HEK293 (cell line): Measurements from ENCODE around the gene POLN.
A peak's percentile ranks its signal among the peaks of the same experiment; 100 is the strongest.

Source experiments
- CTCF ChIA-PET: fragments of 350-600 bp; formaldehyde crosslinking; extraction: SDS; loops from one replicate; lab custom pipeline; 2021; ENCODE audit warnings: antibody characterized with exemption; lab: Yijun Ruan, JAX
- POLR2A ChIA-PET: fragments of 300-600 bp; formaldehyde crosslinking; extraction: SDS; loops from one replicate; lab custom pipeline; 2020; ENCODE audit warnings: antibody characterized with exemption, inconsistent platforms; lab: Yijun Ruan, JAX
- H3K27ac ChIP-seq: fragments of 200-500 bp; sonication (Bioruptor generic); 2 replicates; pipeline ENCODE4 v1.5.1; 2014; ENCODE audit warnings: low read depth, low read length, control low read depth, inconsistent platforms; ENCODE audit errors: extremely low read depth
- H3K36me3 ChIP-seq, 2 experiments: fragments of 200-500 bp in 1 of 2; sonication (Bioruptor generic) in 1 of 2; 1 replicate in 1 of 2; 2 replicates in 1 of 2; pipeline ENCODE4 v1.5.1; 2014 to 2017; ENCODE audit warnings: inconsistent platforms in 2 of 2, low read length in 2 of 2; ENCODE audit not compliant: control insufficient read depth in 2 of 2, insufficient read depth in 1 of 2
- H3K4me1 ChIP-seq: fragments of 200-500 bp; sonication (Bioruptor generic); 2 replicates; pipeline ENCODE4 v1.5.1; 2014; ENCODE audit warnings: mild to moderate bottlenecking, low read length, inconsistent platforms; ENCODE audit not compliant: control insufficient read depth, insufficient read depth
- H3K4me3 ChIP-seq: 2 replicates; pipeline ENCODE4 v1.5.1; 2011; ENCODE audit warnings: low read depth, mild to moderate bottlenecking, control low read depth, low read length, moderate library complexity
- H3K9me3 ChIP-seq: fragments of 200-500 bp; sonication (Bioruptor generic); 2 replicates; pipeline ENCODE4 v1.5.1; 2014; ENCODE audit warnings: low read depth, low read length, inconsistent platforms; ENCODE audit not compliant: control insufficient read depth, insufficient read depth
- FEZF1 ChIP-seq: fragments of 450-650 bp; formaldehyde crosslinking; IDR thresholded peaks from 2 replicates; pipeline ENCODE4 v1.5.1; 2016; ENCODE audit warnings: missing biosample characterization, missing genetic modification characterization
- GLIS1 ChIP-seq: fragments of 450-650 bp; formaldehyde crosslinking; IDR thresholded peaks from 2 replicates; pipeline ENCODE4 v1.5.1; 2016; ENCODE audit warnings: missing biosample characterization, missing genetic modification characterization
- GLIS2 ChIP-seq: fragments of 450-650 bp; formaldehyde crosslinking; IDR thresholded peaks from 2 replicates; pipeline ENCODE4 v1.5.1; 2016; ENCODE audit warnings: missing biosample characterization, missing genetic modification characterization
- INSM2 ChIP-seq: fragments of 450-650 bp; formaldehyde crosslinking; IDR thresholded peaks from 2 replicates; pipeline ENCODE4 v1.5.1; 2016; ENCODE audit warnings: missing biosample characterization, missing genetic modification characterization
- KLF16 ChIP-seq: fragments of 450-650 bp; formaldehyde crosslinking; IDR thresholded peaks from 2 replicates; pipeline ENCODE4 v1.5.1; 2017; ENCODE audit warnings: missing biosample characterization, missing genetic modification characterization
- KLF9 ChIP-seq: fragments of 450-650 bp; formaldehyde crosslinking; IDR thresholded peaks from 2 replicates; pipeline ENCODE4 v1.5.1; 2016; ENCODE audit warnings: missing biosample characterization, missing genetic modification characterization, low read depth
- SALL2 ChIP-seq: fragments of 450-650 bp; formaldehyde crosslinking; IDR thresholded peaks from 2 replicates; pipeline ENCODE4 v1.5.0; 2017; ENCODE audit warnings: missing biosample characterization, mild to moderate bottlenecking, missing genetic modification characterization, borderline replicate concordance
- SETDB1 ChIP-seq: IDR thresholded peaks from one replicate; pipeline ENCODE4 v1.6.1; 2017; ENCODE audit warnings: mild to moderate bottlenecking, low read length, moderate library complexity, mixed read lengths; ENCODE audit not compliant: insufficient read length
- SP7 ChIP-seq: fragments of 450-650 bp; formaldehyde crosslinking; IDR thresholded peaks from 2 replicates; pipeline ENCODE4 v1.5.1; 2016; ENCODE audit warnings: missing biosample characterization, missing genetic modification characterization
- ZBTB20 ChIP-seq: fragments of 450-650 bp; formaldehyde crosslinking; IDR thresholded peaks from 2 replicates; pipeline ENCODE4 v1.5.1; 2016; ENCODE audit warnings: missing biosample characterization, missing genetic modification characterization
- ZIC2 ChIP-seq: fragments of 450-650 bp; formaldehyde crosslinking; IDR thresholded peaks from 2 replicates; pipeline ENCODE4 v1.5.1; 2016; ENCODE audit warnings: missing biosample characterization, missing genetic modification characterization
- ZNF132 ChIP-seq: fragments of 450-650 bp; formaldehyde crosslinking; IDR thresholded peaks from 2 replicates; pipeline ENCODE4 v1.5.1; 2017; ENCODE audit warnings: missing biosample characterization, missing genetic modification characterization, borderline replicate concordance
- ZNF157 ChIP-seq: fragments of 450-650 bp; formaldehyde crosslinking; IDR thresholded peaks from 2 replicates; pipeline ENCODE4 v1.5.1; 2016; ENCODE audit warnings: missing biosample characterization, missing genetic modification characterization
- ZNF341 ChIP-seq: fragments of 450-650 bp; formaldehyde crosslinking; IDR thresholded peaks from 2 replicates; pipeline ENCODE4; 2016; ENCODE audit warnings: low read depth, missing biosample characterization, missing genetic modification characterization
- ZNF362 ChIP-seq: fragments of 450-650 bp; formaldehyde crosslinking; IDR thresholded peaks from 2 replicates; pipeline ENCODE4 v1.5.1; 2016; ENCODE audit warnings: missing biosample characterization, missing genetic modification characterization
- ZNF529 ChIP-seq: fragments of 450-650 bp; formaldehyde crosslinking; IDR thresholded peaks from 2 replicates; pipeline ENCODE4 v1.5.1; 2017; ENCODE audit warnings: missing genetic modification characterization, missing biosample characterization; ENCODE audit not compliant: insufficient replicate concordance
- ZNF544 ChIP-seq: fragments of 450-650 bp; formaldehyde crosslinking; IDR thresholded peaks from 2 replicates; pipeline ENCODE4 v1.5.0; 2017; ENCODE audit warnings: missing biosample characterization, missing genetic modification characterization
- ZNF626 ChIP-seq: fragments of 450-650 bp; sonication (Bioruptor Pico); formaldehyde crosslinking; IDR thresholded peaks from 2 replicates; pipeline ENCODE4 v1.5.1; 2018; ENCODE audit warnings: missing biosample characterization, missing genetic modification characterization, inconsistent platforms
- ZNF658 ChIP-seq: fragments of 450-650 bp; formaldehyde crosslinking; IDR thresholded peaks from 2 replicates; pipeline ENCODE4; 2016; ENCODE audit warnings: missing biosample characterization, missing genetic modification characterization
- ZNF707 ChIP-seq: fragments of 450-650 bp; formaldehyde crosslinking; IDR thresholded peaks from 2 replicates; pipeline ENCODE4 v1.5.1; 2016; ENCODE audit warnings: missing biosample characterization, missing genetic modification characterization
- ZNF792 ChIP-seq: fragments of 450-650 bp; formaldehyde crosslinking; IDR thresholded peaks from 2 replicates; pipeline ENCODE4 v1.5.1; 2016; ENCODE audit warnings: missing biosample characterization, missing genetic modification characterization
- ZSCAN16 ChIP-seq: fragments of 450-650 bp; formaldehyde crosslinking; IDR thresholded peaks from 2 replicates; pipeline ENCODE4 v1.5.1; 2016; ENCODE audit warnings: missing biosample characterization, missing genetic modification characterization
- ZSCAN30 ChIP-seq: fragments of 450-650 bp; IDR thresholded peaks from 2 replicates; pipeline ENCODE4 v1.5.1; 2018; ENCODE audit warnings: missing biosample characterization, mild to moderate bottlenecking, missing genetic modification characterization, moderate library complexity
- TF ChIP-seq, protein P1 (sequence below): fragments of 450-650 bp; formaldehyde crosslinking; IDR thresholded peaks from 2 replicates; pipeline ENCODE4 v1.5.1; 2016; ENCODE audit warnings: missing biosample characterization, missing genetic modification characterization

The POLN gene

DNA sequence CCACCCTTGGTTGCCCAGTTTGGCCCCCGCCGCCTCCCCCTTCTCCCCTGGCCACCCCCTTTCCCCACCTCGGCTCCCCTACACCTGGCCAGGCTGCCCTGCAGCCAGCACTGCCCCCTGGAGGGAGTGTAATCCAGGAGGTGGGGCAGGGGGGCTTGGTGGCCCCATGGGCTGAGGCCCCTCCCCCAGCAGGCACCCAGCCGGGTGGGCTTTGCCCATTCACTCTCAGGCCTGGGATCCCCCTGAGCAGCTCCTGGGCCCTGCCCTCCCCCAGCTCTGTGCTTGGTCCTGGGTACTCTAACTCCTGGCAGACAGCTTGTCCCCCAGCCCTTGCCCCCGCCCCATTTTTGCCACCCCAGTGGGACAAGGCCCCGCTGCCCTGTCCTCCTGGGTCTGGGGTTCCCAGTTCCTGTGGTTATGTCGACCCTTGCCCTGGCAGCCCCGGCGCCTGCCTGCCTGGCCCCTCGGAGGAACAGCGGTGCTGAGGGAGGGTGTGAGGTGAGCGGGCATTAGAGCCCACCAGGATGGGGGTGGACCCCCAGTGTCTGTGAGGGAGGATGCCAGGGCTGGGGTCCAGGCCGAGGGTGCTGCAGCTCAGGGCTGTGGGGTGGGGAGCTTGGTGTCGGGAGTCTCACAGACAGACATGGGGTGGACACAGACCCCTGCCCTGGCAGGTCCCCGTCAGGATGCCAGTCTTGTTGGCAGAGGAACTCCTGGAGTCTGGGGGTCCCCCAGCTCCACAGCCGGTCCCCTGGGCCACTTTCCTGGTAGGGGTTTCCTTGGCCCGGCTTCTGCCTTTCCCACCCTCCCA is 172.6 kb downstream of the POLN start:
- no peaks in the 10 kb centered on the region for H3K9me3 ChIP-seq
- H3K4me3 ChIP-seq: no peak overlapping the region
- ChIA-PET POLR2A (no interaction called here), CTCF (no interaction called here)
- peaks cover 0 to 10% of the 10 kb centered on the region in 2 experiments; a peak in 1 of 3 replicates for H3K36me3 ChIP-seq
- no peaks in the 10 kb centered on the region for H3K4me1 ChIP-seq
- TF ChIP-seq ZBTB20 (tag by site-specific recombination) (peak; percentile 13; the same call in 1 of the 2 replicates), KLF16 (tag by site-specific recombination) (no peak), ZNF544 (tag by site-specific recombination) (no peak), GLIS2 (peak; percentile 29; the same call in 1 of the 2 replicates), ZNF792 (tag by site-specific recombination) (no peak), ZIC2 (tag by site-specific recombination) (0 out of 2 replicates have a peak, but pooled peaks have one; percentile 14)
- no peak overlapping the region for H3K27ac ChIP-seq

- H3K4me3 ChIP-seq: no peak overlapping the region
- CTCF ChIA-PET: no interaction called here
- H3K4me1 ChIP-seq: no peaks in the 10 kb centered on the region
- H3K27ac ChIP-seq: no peak overlapping the region
- POLR2A ChIA-PET: no interaction called here
- H3K9me3 ChIP-seq: no peaks in the 10 kb centered on the region
- TF ChIP-seq ZNF529: no peak
- no peak for TF ChIP-seq ZNF707 (tag by site-specific recombination)
- no peak for TF ChIP-seq KLF9 (tag by site-specific recombination)
- TF ChIP-seq ZNF132 (tag by site-specific recombination): no peak
- TF ChIP-seq ZSCAN16 (tag by site-specific recombination): no peak
- TF ChIP-seq FEZF1 (tag by site-specific recombination): no peak
- no peak for TF ChIP-seq SETDB1
- no peak for TF ChIP-seq ZSCAN30 (tag by site-specific recombination)
- no peak for TF ChIP-seq GLIS1 (tag by site-specific recombination)
- no peak for TF ChIP-seq ZNF341 (tag by site-specific recombination)
- TF ChIP-seq, protein P1, sequence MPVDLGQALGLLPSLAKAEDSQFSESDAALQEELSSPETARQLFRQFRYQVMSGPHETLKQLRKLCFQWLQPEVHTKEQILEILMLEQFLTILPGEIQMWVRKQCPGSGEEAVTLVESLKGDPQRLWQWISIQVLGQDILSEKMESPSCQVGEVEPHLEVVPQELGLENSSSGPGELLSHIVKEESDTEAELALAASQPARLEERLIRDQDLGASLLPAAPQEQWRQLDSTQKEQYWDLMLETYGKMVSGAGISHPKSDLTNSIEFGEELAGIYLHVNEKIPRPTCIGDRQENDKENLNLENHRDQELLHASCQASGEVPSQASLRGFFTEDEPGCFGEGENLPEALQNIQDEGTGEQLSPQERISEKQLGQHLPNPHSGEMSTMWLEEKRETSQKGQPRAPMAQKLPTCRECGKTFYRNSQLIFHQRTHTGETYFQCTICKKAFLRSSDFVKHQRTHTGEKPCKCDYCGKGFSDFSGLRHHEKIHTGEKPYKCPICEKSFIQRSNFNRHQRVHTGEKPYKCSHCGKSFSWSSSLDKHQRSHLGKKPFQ (tag by site-specific recombination): no peak
- TF ChIP-seq SALL2 (tag by site-specific recombination): no peak
- TF ChIP-seq ZNF658: no peak
- no peak for TF ChIP-seq ZNF362 (tag by site-specific recombination)
- no peak for TF ChIP-seq ZNF626 (tag by site-specific recombination)
- no peak for TF ChIP-seq ZNF157 (tag by site-specific recombination)
- TF ChIP-seq SP7: no peak
- TF ChIP-seq INSM2 (tag by site-specific recombination): no peak
- peaks cover 0 to 16% of the 10 kb centered on the region in 2 experiments; a peak in 1 of 3 replicates for H3K36me3 ChIP-seq
Measured at GRCh38 chr4:2068566-2068965, 173.4 kb downstream of the POLN start.
